NCI-H446 treated with DMSO at 0.1 percent for 48 hours (cell line): ENCODE results near the gene GPR183.

Experiments
- DNase-seq: peaks from one replicate; lab custom pipeline; 2025; lab: John Stamatoyannopoulos, UW

Gene GPR183

DNA sequence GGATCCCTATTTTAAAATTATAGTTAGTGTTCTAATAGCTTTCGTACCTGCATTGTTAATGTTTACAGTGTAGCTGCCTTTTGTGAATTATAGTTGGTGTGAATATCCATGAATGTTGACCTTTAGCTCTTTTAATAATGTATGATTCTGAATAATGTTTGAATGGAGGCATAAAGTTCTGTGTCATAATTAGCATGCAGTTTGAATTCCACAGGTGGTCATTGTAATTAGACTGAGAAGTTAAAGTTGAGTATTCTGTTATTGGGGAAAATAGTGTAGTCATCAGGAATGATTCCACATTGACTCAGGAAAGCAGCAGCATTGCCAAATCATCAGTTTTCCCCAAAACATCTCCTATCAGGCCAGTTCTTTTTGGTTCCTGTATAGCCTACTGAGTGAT lies 61.1 kb downstream of the GPR183 start:
- no peak for DNase-seq
